ENCODE results near the gene RAB4B.
"Not testable (repeated sequence)": the region's sequence is repeated elsewhere in the genome, so short reads cannot be mapped to it uniquely, and the experiment has no call there.

Gene RAB4B

GRCh38 chr19:40750874-40751537 lies 27.0 kb upstream of the RAB4B start, which contains the start of gene SNRPA:
SNRPA (plus strand) TSS chr19:40751203; CDS start chr19:40751409, 206 bp downstream.
- peak; percentile 85 to 98 (median 96) for DNase-seq

GRCh38 chr19:40752257-40752781 lies 25.7 kb upstream of the RAB4B start:
- DNase-seq, result peak in 1 of 5 experiments; percentile 66

- DNase-seq, result peak in 2 of 5 experiments; percentile 61 to 75
Measured at GRCh38 chr19:40754611-40755247, 23.3 kb upstream of the RAB4B start.

- DNase-seq, result no peak
Measured at GRCh38 chr19:40755248-40755624, 22.8 kb upstream of the RAB4B start.

- peak in 1 of 5 experiments; percentile 23 for DNase-seq
Measured at GRCh38 chr19:40755791-40756190, 22.3 kb upstream of the RAB4B start.

GRCh38 chr19:40756502-40757110 lies 21.4 kb upstream of the RAB4B start:
- DNase-seq, result peak in 3 of 5 experiments; percentile 25 to 75 (median 33)

- DNase-seq, result no peak
Measured at GRCh38 chr19:40758491-40758890, 19.6 kb upstream of the RAB4B start.

GRCh38 chr19:40759352-40759751 lies 18.7 kb upstream of the RAB4B start:
- no peak for DNase-seq

- no peak for DNase-seq
Measured at GRCh38 chr19:40762754-40763470, 15.1 kb upstream of the RAB4B start.

GRCh38 chr19:40763526-40763925 lies 14.5 kb upstream of the RAB4B start:
- no peak for DNase-seq

- no peak for DNase-seq
Measured at GRCh38 chr19:40763963-40764362, 14.1 kb upstream of the RAB4B start.

GRCh38 chr19:40766385-40766784 lies 11.7 kb upstream of the RAB4B start:
- not testable (repeated sequence) for DNase-seq

GRCh38 chr19:40768869-40769268 lies 9.2 kb upstream of the RAB4B start:
- no peak for DNase-seq

- DNase-seq, result peak in 1 of 5 experiments; percentile 59
Measured at GRCh38 chr19:40771101-40771862, 6.8 kb upstream of the RAB4B start.

GRCh38 chr19:40774916-40775631 lies 3.0 kb upstream of the RAB4B start, which contains the start of gene MIA:
MIA (plus strand) TSS chr19:40775521; CDS start chr19:40775543, 22 bp downstream.
- no peak for DNase-seq

GRCh38 chr19:40775632-40776022 lies 2.4 kb upstream of the RAB4B start:
- DNase-seq, result no peak

- DNase-seq, result no peak
Measured at GRCh38 chr19:40776364-40776763, 1.7 kb upstream of the RAB4B start.

- peak; percentile 41 to 97 (median 81) for DNase-seq
Measured at GRCh38 chr19:40776932-40777644, 959 bp upstream of the RAB4B start.

GRCh38 chr19:40777645-40777936 lies 456 bp upstream of the RAB4B start:
- DNase-seq, result no peak

- no peak for DNase-seq
Measured at GRCh38 chr19:40778706-40779284, 748 bp downstream of the RAB4B start.

- no peak for DNase-seq
Measured at GRCh38 chr19:40780582-40780981, 2.5 kb downstream of the RAB4B start.
